Astrocyte of the spinal cord (primary cell): ENCODE data around the gene NKX2-4.

ENCODE experiments used
- DNase-seq: peaks from one replicate; pipeline ENCODE4 v3.0.0; 2011; ENCODE audit warnings: low read depth, low spot score
- H3K4me3 ChIP-seq: 2 replicates; pipeline ENCODE4 v1.5.1; 2011; ENCODE audit warnings: low read depth, mild to moderate bottlenecking, low read length, moderate library complexity
- in situ Hi-C: cut with HindIII; loops from 2 replicates; pipeline ENCODE4 v1.10.0; 2017; ENCODE audit warnings: low sequenced_read_pairs
- TF ChIP-seq, protein P1 (sequence below): IDR thresholded peaks from 2 replicates; pipeline ENCODE4 v1.5.1; 2012; ENCODE audit warnings: low read depth, mild to moderate bottlenecking, low read length, inconsistent platforms

Gene NKX2-4

DNA sequence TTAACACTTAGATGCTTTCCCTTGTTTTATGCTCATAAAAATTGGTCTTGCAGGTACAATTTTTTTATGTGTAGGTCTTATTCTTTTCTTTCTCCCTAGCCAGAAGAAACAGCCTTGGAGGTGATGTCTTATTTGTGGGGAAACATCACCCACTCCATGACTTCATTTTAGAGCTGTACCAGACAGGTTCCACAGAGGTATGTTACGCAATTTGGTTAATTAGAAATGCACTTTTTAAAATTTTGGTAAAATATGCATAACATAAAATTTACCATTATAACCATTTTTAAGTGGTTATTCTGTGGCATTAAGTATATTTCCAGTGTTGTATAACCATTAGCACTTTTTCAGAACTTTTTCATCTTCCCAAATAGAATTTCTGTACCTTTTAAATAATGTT lies 41.3 kb downstream of the NKX2-4 start:
- no peak overlapping the region for H3K4me3 ChIP-seq
- DNase-seq, result no peak
- in situ Hi-C loops, result no loop called here
- TF ChIP-seq, protein P1, sequence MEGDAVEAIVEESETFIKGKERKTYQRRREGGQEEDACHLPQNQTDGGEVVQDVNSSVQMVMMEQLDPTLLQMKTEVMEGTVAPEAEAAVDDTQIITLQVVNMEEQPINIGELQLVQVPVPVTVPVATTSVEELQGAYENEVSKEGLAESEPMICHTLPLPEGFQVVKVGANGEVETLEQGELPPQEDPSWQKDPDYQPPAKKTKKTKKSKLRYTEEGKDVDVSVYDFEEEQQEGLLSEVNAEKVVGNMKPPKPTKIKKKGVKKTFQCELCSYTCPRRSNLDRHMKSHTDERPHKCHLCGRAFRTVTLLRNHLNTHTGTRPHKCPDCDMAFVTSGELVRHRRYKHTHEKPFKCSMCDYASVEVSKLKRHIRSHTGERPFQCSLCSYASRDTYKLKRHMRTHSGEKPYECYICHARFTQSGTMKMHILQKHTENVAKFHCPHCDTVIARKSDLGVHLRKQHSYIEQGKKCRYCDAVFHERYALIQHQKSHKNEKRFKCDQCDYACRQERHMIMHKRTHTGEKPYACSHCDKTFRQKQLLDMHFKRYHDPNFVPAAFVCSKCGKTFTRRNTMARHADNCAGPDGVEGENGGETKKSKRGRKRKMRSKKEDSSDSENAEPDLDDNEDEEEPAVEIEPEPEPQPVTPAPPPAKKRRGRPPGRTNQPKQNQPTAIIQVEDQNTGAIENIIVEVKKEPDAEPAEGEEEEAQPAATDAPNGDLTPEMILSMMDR, result no peak

DNA sequence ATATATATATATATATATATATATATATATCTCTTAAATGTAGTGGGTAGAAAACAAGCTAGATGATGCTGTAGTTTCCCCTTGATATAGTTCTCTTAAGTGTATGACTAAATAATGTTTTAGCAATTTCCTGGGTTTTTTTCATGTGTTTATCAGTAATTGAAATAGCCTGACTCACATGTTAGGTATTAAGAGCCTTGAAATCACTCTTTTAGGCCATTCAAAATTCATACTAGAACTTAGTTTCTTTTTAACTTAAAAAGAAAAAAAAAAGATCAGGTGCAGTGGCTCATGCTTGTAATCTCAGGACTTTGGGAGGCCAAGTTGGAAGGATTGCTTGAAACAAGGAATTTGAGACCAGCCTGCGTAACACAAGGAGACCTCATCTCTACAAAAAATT lies 44.1 kb downstream of the NKX2-4 start:
- no peak overlapping the region for H3K4me3 ChIP-seq
- TF ChIP-seq, protein P1, result no peak
- DNase-seq, result peak; percentile 38
- in situ Hi-C loops, result no loop called here

DNA sequence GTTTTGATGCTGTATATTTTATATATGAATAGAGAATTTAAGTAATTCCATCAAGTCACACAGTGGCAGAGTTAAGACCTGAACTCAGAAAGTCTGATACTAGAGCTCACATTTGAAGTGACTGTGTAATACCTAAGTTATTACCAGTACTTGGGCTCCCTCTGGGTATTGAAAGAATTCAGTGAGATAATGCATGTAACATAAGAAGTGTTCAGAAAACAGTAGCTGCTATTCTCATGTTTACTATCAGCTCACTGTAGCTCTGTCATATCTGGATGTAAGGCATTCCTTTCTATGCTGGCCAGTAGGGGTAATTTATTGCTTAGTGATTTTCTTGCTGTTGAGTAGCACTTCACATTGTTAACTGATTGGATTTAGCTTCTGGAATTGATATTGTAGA lies 44.6 kb downstream of the NKX2-4 start:
- peak; percentile 58 for DNase-seq
- TF ChIP-seq, protein P1, result no peak
- in situ Hi-C loops, result no loop called here
- no peak overlapping the region for H3K4me3 ChIP-seq
